Stomach (tissue), 4 donors: ENCODE data around the gene QPRT.

ENCODE experiments used
- POLR2AphosphoS5 ChIP-seq, 3 donors: sonication (generic); formaldehyde crosslinking; IDR thresholded peaks; one replicate each; pipeline ENCODE4 v1.6.1; 2016; ENCODE audit warnings: antibody characterized with exemption in 3 of 3
- TF ChIP-seq, protein P1 (sequence below), 7 experiments: fragments of 450-650 bp in 4 of 7; fragments of 200-600 bp in 3 of 7; sonication (generic) in 3 of 7; IDR thresholded peaks; one replicate each; pipeline ENCODE4 v1.5.1; 2016 to 2019; ENCODE audit warnings: antibody characterized with exemption in 7 of 7, control low read depth in 2 of 7, mild to moderate bottlenecking in 1 of 7

GRCh38 chr16:29736112-29736511 lies 57.1 kb downstream of the QPRT start:
- no peak for TF ChIP-seq POLR2AphosphoS5 (IDR thresholded peaks at IDR 0.05)
- TF ChIP-seq, protein P1, sequence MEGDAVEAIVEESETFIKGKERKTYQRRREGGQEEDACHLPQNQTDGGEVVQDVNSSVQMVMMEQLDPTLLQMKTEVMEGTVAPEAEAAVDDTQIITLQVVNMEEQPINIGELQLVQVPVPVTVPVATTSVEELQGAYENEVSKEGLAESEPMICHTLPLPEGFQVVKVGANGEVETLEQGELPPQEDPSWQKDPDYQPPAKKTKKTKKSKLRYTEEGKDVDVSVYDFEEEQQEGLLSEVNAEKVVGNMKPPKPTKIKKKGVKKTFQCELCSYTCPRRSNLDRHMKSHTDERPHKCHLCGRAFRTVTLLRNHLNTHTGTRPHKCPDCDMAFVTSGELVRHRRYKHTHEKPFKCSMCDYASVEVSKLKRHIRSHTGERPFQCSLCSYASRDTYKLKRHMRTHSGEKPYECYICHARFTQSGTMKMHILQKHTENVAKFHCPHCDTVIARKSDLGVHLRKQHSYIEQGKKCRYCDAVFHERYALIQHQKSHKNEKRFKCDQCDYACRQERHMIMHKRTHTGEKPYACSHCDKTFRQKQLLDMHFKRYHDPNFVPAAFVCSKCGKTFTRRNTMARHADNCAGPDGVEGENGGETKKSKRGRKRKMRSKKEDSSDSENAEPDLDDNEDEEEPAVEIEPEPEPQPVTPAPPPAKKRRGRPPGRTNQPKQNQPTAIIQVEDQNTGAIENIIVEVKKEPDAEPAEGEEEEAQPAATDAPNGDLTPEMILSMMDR (IDR thresholded peaks at IDR 0.05) = no peak
